ENCODE data around the gene CASP2.

CASP2 gene

DNA sequence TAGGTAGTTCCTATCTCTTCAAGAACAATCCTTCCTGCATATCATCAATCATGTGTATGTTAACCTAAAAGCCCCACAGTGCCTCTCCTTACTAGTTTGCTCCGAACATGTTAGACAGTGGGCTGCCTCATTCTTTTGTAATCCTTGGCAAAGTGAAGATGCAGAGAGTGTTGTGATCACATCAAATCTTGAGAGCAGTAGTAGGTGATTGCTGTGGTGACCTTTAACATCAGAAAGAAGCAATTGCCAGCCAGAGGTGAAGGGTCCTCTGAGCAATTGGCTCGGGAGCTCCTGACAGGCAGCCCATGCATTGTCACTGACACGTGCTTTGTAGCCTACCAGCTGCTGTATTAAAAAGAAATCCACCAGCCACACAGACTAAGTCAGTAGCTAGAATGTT, 44.5 kb upstream of the CASP2 start:
- CTCF ChIA-PET: interaction anchor here (1.0 to 6.5 kb wide), 5 partner anchors 11 to 173 kb away, joined by 3 to 103 read pairs (median 8); partner anchors contain the start of gene GSTK1
- POLR2A ChIA-PET: interaction anchor here (0.7 kb wide), 1 partner anchor 167 kb away, joined by 4 read pairs; no protein-coding TSS in a partner anchor
- TF ChIP-seq, protein P1, sequence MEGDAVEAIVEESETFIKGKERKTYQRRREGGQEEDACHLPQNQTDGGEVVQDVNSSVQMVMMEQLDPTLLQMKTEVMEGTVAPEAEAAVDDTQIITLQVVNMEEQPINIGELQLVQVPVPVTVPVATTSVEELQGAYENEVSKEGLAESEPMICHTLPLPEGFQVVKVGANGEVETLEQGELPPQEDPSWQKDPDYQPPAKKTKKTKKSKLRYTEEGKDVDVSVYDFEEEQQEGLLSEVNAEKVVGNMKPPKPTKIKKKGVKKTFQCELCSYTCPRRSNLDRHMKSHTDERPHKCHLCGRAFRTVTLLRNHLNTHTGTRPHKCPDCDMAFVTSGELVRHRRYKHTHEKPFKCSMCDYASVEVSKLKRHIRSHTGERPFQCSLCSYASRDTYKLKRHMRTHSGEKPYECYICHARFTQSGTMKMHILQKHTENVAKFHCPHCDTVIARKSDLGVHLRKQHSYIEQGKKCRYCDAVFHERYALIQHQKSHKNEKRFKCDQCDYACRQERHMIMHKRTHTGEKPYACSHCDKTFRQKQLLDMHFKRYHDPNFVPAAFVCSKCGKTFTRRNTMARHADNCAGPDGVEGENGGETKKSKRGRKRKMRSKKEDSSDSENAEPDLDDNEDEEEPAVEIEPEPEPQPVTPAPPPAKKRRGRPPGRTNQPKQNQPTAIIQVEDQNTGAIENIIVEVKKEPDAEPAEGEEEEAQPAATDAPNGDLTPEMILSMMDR (IDR thresholded peaks at IDR 0.05; ENCODE audit: control extremely low read depth, extremely low read depth, low read depth, missing control alignments): no peak
- DNase-seq (ENCODE audit: extremely low spot score): no peak

DNA sequence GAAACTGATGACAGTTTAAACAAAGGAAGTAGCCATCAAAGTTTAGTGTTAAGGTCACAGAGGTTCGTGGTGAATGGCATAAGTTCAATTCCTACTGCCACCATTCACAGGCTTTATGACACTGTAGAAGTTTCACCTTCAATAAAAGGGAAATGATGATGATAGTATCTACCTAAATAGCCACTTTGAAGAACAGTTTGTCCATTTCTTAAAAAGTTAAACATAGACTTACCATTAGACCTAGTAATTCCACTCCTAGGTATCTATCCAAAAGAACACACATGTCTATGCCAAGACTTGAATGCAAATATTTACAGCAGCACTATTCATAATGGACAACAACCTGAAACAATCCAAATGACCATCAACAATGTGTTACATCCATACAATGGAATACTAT, 43.8 kb upstream of the CASP2 start:
- POLR2A ChIA-PET: no interaction called here
- TF ChIP-seq, protein P1 (IDR thresholded peaks at IDR 0.05; ENCODE audit: control extremely low read depth, extremely low read depth, low read depth, missing control alignments): no peak
- CTCF ChIA-PET: interaction anchor here (1.0 to 6.5 kb wide), 5 partner anchors 12 to 172 kb away, joined by 3 to 103 read pairs (median 8); partner anchors contain the start of gene GSTK1
- no peak for DNase-seq (ENCODE audit: extremely low spot score)

DNA sequence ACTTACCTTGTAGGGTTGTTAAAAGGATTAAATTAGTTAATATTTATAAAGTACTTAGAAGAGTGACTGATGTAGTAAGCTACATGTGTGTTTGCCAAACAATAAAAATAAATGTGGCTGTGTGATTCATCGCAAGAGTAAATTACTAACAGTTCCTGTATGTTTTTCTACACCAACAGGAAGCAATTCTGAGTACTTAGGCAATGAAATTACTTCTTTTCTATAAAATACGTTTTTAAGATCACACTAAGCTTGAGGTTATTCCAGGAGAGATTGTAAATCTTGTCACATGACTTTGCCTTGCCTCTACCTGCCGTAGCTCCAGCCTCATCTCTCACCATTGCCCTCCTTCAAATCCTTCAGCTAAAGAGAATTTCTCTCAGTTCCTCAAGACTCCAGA, 43.0 kb upstream of the CASP2 start:
- CTCF ChIA-PET: interaction anchor here (1.1 to 2.9 kb wide), 3 partner anchors 15 to 171 kb away, joined by 3 to 13 read pairs (median 3); no protein-coding TSS in a partner anchor
- DNase-seq (ENCODE audit: extremely low spot score): no peak
- TF ChIP-seq, protein P1 (IDR thresholded peaks at IDR 0.05; ENCODE audit: control extremely low read depth, extremely low read depth, low read depth, missing control alignments): no peak
- POLR2A ChIA-PET: no interaction called here

DNA sequence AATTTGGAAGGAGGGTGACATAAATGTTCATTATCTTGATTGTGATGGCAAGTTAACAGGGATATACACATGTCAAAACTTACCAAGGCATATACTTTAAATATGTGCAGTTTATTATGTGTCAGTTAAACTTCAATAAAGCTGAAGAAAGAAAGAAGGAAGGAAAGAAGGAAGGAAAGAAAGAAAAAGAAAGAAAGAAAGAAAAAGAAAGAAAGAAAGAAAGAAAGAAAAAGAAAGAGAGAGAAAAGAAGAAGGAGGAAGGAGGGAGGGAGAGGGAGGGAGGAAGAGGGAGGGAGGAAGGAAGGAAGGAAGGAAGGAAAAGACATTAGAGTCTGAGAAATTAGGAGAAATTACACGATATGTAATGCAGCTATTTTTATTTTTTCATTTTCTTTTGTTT, 40.8 kb upstream of the CASP2 start:
- TF ChIP-seq, protein P1 (IDR thresholded peaks at IDR 0.05; ENCODE audit: control extremely low read depth, extremely low read depth, low read depth, missing control alignments): no peak
- POLR2A ChIA-PET: no interaction called here

DNA sequence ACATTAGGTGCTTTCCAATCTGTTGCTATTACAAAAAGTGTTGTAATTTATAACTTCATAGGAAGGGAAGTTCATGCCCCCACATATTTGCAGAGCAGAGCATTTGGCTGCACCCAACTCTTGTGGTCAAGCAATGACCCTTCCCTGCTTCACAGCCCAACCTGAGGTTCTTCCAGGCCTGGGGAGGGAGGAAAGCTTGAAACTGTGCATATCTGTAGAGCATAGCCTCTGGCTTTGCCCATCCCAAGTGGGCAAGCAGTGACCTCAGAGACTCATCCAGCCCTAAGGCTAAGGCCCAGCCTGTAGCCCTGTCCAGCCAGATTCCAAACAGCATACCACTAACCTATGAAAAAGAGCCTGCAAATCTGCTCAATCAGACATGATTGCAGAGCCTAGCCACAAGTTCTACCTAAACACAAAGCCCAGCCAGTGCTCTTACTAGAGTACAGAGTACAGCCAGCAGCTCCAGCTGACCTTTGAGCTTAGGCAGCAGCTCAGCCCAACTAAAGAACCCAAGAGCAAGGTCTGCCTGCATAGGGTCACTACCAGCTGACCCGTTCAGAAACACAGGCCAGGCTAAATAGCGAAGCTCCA, 39.3 kb upstream of the CASP2 start:
- ChIA-PET CTCF (interaction anchor here (0.9 to 3.6 kb wide), 5 partner anchors 8 to 34 kb away, joined by 3 to 29 read pairs (median 4); no protein-coding TSS in a partner anchor), POLR2A (no interaction called here)

More for the DNA sequence above, 40.8 kb upstream of the CASP2 start:
- DNase-seq (ENCODE audit: extremely low spot score): no peak
- CTCF ChIA-PET: no interaction called here

DNA sequence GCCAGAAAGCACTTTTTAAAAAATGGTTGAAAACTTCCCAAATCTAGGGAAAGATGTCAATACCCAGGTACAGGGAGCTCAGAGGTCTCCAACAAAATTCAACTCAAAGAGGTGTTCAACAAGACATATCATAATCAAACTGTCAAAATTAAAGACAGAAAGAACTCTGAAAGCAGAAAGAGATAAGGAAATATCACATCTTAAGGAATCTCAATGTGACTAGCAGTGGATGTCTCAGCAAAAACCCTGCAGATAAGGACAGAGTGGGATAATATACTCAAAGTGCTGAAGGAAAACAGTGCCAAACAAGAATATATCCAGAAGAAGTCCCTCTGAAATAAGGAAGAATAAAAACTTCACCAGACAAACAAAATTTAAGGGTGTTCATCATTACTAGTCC, 38.0 kb upstream of the CASP2 start:
- no peak for DNase-seq (ENCODE audit: extremely low spot score)
- POLR2A ChIA-PET: no interaction called here
- TF ChIP-seq, protein P1 (IDR thresholded peaks at IDR 0.05; ENCODE audit: control extremely low read depth, extremely low read depth, low read depth, missing control alignments): no peak
- CTCF ChIA-PET: interaction anchor here (0.7 to 3.6 kb wide), 4 partner anchors 10 to 49 kb away, joined by 3 to 29 read pairs (median 4); no protein-coding TSS in a partner anchor

More for the DNA sequence above, 39.3 kb upstream of the CASP2 start:
- TF ChIP-seq, protein P1 (IDR thresholded peaks at IDR 0.05; ENCODE audit: control extremely low read depth, extremely low read depth, low read depth, missing control alignments): no peak
- no peak for DNase-seq (ENCODE audit: extremely low spot score)

Measured in GM10248 (cell line).